ENCODE measurements around the gene ZNF214. TPM values are rescaled to one million over a fixed set of nuclear protein-coding genes. Genes with fewer than 3 reads are reported as not detected.

Gene ZNF214
- total RNA-seq, 4 donors from 2014 or later = 1.4 to 2.0 (median 1.9) TPM; not detected in 1

DNA sequence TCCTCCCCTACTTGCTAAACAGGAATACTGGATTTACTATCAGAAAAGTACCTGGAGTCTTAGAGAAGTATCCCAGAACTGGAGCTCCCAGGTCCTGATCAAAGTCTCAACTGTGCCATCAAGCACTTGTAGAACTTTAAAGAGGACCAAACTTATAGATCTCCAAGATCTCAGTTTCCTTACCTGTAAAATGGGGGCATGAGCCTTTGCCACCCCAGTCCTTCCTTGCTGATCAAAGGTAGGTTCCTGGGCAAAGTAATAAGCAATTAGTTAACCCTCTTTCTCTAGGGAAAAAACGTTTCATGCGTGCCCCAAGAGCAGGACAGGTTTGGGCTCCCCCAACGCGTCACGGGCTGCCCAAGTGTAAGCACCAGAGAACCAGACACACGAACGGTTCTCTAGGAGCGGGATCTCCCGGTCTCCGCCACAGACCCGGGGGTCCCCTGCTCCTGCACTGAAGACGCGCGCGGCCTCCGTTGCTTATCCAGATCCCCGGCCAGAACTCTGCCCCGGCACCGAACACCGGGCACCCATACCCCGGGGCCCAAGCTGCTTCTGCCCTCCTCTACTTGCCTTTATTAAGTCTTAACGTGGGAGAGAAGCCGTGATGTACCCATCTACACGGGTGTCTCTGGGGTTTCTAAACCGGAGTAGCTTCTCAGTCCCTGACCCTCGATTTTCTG lies 505 bp downstream of the ZNF214 start:
- ATAC-seq (ENCODE audit: low FRiP score) (peak; percentile 50), DNase-seq (ENCODE audit: low spot score) (no peak)
- TF ChIP-seq, protein P1, sequence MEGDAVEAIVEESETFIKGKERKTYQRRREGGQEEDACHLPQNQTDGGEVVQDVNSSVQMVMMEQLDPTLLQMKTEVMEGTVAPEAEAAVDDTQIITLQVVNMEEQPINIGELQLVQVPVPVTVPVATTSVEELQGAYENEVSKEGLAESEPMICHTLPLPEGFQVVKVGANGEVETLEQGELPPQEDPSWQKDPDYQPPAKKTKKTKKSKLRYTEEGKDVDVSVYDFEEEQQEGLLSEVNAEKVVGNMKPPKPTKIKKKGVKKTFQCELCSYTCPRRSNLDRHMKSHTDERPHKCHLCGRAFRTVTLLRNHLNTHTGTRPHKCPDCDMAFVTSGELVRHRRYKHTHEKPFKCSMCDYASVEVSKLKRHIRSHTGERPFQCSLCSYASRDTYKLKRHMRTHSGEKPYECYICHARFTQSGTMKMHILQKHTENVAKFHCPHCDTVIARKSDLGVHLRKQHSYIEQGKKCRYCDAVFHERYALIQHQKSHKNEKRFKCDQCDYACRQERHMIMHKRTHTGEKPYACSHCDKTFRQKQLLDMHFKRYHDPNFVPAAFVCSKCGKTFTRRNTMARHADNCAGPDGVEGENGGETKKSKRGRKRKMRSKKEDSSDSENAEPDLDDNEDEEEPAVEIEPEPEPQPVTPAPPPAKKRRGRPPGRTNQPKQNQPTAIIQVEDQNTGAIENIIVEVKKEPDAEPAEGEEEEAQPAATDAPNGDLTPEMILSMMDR (IDR thresholded peaks at IDR 0.05) = no peak

- DNase-seq (ENCODE audit: low spot score) = no peak
- no peak for ATAC-seq (ENCODE audit: low FRiP score)
Measured at GRCh38 chr11:7016011-7016410, 4.1 kb downstream of the ZNF214 start.

GRCh38 chr11:7014118-7014517 lies 6.0 kb downstream of the ZNF214 start:
- ATAC-seq (ENCODE audit: low FRiP score) = no peak
- DNase-seq (ENCODE audit: low spot score) = no peak
- TF ChIP-seq, protein P1 (IDR thresholded peaks at IDR 0.05) = no peak

More at GRCh38 chr11:7016011-7016410, 4.1 kb downstream of the ZNF214 start:
- TF ChIP-seq, protein P1 (IDR thresholded peaks at IDR 0.05) = no peak

DNA sequence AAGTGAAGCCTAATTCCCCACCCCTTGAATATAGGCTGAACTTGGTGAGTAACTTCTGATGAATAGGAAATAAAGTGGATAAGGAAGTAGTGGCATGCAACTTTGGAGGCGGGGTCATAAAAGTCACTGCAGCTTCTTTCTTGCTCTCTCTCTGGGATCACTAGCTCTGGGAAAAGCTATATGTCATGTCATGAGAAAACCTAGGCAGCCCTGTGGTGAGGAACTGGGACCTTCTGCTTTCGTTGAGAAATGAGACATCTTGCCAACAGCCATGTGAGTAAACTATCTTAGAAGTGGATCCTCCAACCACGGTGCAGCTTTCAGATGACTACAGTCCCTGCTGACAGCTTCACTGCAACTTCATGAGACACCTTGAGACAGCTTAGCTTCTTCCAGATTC lies 15.7 kb downstream of the ZNF214 start:
- ATAC-seq (ENCODE audit: low FRiP score) (no peak), DNase-seq (ENCODE audit: low spot score) (no peak)
- TF ChIP-seq, protein P1 (IDR thresholded peaks at IDR 0.05) = no peak

- TF ChIP-seq, protein P1 (IDR thresholded peaks at IDR 0.05) = no peak
- ATAC-seq (ENCODE audit: low FRiP score) (no peak), DNase-seq (ENCODE audit: low spot score) (no peak)
Measured at GRCh38 chr11:6995703-6996102, 24.4 kb downstream of the ZNF214 start.

GRCh38 chr11:6992457-6993417 lies 27.4 kb downstream of the ZNF214 start:
- no peak for DNase-seq (ENCODE audit: low spot score)
- TF ChIP-seq, protein P1 (IDR thresholded peaks at IDR 0.05) = no peak
- ATAC-seq (ENCODE audit: low FRiP score) = no peak

Data from omental fat pad (tissue), 4 donors.